ENCODE results near the gene EMILIN1. TPM values are rescaled to one million over a fixed set of nuclear protein-coding genes. Genes with fewer than 3 reads are reported as not detected.
"Not testable (repeated sequence)": the region's sequence is repeated elsewhere in the genome, so short reads cannot be mapped to it uniquely, and the experiment has no call there.

EMILIN1 gene
- total RNA-seq, 1 experiment from 2014 or later: 31.0 TPM

DNA sequence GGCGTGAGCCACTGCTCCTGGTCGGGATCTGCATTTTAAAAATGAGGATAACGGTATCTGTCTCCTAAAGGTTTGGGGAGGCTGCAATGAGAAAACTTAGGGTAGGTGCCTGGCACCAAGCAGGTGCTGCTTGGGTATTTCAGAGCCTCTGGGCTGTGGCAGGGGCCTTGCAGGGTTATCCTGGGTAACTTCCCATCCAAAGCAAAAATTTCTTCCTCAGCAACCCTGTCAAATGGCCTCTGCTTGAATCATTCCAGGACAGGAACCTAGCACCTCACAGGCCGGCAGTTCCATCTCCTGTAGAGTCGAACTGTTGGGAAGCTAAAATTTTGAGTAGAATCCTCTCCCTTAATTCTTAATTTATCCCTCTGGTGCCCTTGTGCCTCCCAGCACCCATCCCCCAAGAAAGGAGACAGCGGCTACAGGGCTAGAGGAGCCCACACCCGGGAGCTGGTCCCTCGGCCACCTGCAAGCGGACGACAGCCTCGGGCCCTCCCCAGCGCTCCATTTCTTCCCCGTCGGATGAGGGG lies 39.6 kb downstream of the EMILIN1 start:
- BruUV-seq (replicated peaks): no TSS peak
- ChIA-PET CTCF (interaction anchor here (0.6 kb wide), 1 partner anchor 55 kb away, joined by 3 read pairs; no protein-coding TSS in a partner anchor), POLR2A (ENCODE audit: low non-redundant PET) (interaction anchor here (0.6 kb wide), 1 partner anchor 1206 kb away, joined by 8 read pairs; no protein-coding TSS in a partner anchor)
- Histone ChIP-seq H3K27me3 (replicated peaks; ENCODE audit: insufficient read depth, low read depth, low read length, poor library complexity) (peaks cover 8% of the 10 kb centered on the region), H3K27ac (ENCODE audit: low read depth, low read length, poor library complexity, severe bottlenecking) (peak overlapping the region; percentile 19), H3K36me3 (ENCODE audit: insufficient read depth, low read length, poor library complexity, severe bottlenecking) (no peaks in the 10 kb centered on the region), H3K4me3 (ENCODE audit: low read depth, low read length, poor library complexity, severe bottlenecking) (peak overlapping the region; percentile 67), H3K9me3 (ENCODE audit: low read depth, low read length, poor library complexity, severe bottlenecking) (no peaks in the 10 kb centered on the region), H3K4me1 (ENCODE audit: insufficient read depth, low read length, poor library complexity, severe bottlenecking) (peaks cover 5% of the 10 kb centered on the region)
- TF ChIP-seq, protein P1, sequence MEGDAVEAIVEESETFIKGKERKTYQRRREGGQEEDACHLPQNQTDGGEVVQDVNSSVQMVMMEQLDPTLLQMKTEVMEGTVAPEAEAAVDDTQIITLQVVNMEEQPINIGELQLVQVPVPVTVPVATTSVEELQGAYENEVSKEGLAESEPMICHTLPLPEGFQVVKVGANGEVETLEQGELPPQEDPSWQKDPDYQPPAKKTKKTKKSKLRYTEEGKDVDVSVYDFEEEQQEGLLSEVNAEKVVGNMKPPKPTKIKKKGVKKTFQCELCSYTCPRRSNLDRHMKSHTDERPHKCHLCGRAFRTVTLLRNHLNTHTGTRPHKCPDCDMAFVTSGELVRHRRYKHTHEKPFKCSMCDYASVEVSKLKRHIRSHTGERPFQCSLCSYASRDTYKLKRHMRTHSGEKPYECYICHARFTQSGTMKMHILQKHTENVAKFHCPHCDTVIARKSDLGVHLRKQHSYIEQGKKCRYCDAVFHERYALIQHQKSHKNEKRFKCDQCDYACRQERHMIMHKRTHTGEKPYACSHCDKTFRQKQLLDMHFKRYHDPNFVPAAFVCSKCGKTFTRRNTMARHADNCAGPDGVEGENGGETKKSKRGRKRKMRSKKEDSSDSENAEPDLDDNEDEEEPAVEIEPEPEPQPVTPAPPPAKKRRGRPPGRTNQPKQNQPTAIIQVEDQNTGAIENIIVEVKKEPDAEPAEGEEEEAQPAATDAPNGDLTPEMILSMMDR (conservative IDR thresholded peaks at IDR 0.05; ENCODE audit: low read depth, low read length): no peak
- no peak for TF ChIP-seq EZH2 (IDR thresholded peaks at IDR 0.05; ENCODE audit: borderline replicate concordance, low read depth, low read length, poor library complexity, severe bottlenecking)
- DNase-seq (ENCODE audit: low spot score): no peak
- intact Hi-C loops (cut with micrococcal nuclease; ENCODE audit: unreplicated experiment): loop anchor here (2.0 kb wide), 1 partner anchor 35 kb away; no protein-coding TSS in a partner anchor

DNA sequence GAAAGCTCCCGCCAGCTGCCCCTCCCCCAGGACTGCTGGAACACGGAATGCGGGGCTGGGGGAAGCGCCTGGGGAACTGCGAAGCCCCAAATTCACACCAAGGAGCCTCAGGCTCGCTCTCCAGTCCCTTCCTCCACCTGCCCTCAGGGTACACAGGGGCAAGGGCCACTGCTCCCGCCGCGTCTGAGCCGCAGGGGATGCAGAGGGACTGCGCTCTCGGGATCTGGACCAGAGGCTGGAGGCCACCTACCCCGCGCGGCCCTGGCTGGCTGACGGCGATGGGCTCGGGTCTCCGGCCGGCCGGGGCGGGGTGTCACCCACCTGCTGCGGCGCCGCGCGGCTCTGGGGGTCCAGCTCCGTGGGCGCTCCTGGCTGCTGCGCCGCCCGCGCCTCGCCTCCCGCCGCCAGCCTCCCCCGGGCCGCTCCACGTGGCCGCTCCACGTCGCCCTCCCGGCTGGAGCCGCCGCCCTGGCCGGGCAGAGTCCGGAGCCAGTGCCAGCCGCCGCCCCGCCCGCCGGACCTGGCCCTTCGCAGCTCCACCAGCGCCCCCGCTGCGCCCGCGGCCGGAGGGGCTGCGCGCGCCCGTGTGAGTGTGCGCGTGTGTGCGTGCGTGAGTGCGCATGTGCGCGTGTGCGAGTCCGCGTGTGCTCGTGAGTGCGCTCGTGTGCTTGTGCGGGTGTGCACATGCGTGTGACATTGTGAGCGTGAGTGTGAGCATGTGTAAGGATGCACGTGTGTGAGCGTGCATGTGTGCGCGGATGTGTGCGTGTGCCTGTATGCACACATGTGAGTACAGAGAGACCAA lies 40.3 kb downstream of the EMILIN1 start, which contains the start of gene CGREF1:
CGREF1 (minus strand) TSS at position 604 of the 805 bp plus-strand sequence. CDS start 14,762 bp downstream, outside the sequence.
- Histone ChIP-seq H3K9me3 (ENCODE audit: low read depth, low read length, poor library complexity, severe bottlenecking) (no peaks in the 10 kb centered on the region), H3K4me3 (ENCODE audit: low read depth, low read length, poor library complexity, severe bottlenecking) (peak within 1 kb of the TSS; percentile 67), H3K36me3 (ENCODE audit: insufficient read depth, low read length, poor library complexity, severe bottlenecking) (no peaks in the 10 kb centered on the region), H3K27me3 (replicated peaks; ENCODE audit: insufficient read depth, low read depth, low read length, poor library complexity) (peaks cover 11% of the 10 kb centered on the region), H3K27ac (ENCODE audit: low read depth, low read length, poor library complexity, severe bottlenecking) (peak within 1 kb of the TSS; percentile 19), H3K4me1 (ENCODE audit: insufficient read depth, low read length, poor library complexity, severe bottlenecking) (peaks cover 5% of the 10 kb centered on the region)
- BruUV-seq (replicated peaks): no TSS peak
- TF ChIP-seq EZH2 (IDR thresholded peaks at IDR 0.05; ENCODE audit: borderline replicate concordance, low read depth, low read length, poor library complexity, severe bottlenecking): no peak
- TF ChIP-seq, protein P1 (conservative IDR thresholded peaks at IDR 0.05; ENCODE audit: low read depth, low read length): no peak
- DNase-seq (ENCODE audit: low spot score): peak; percentile 37
- intact Hi-C loops (cut with micrococcal nuclease; ENCODE audit: unreplicated experiment): loop anchor here (2.0 kb wide), 1 partner anchor 34 kb away; no protein-coding TSS in a partner anchor
- ChIA-PET POLR2A (ENCODE audit: low non-redundant PET) (no interaction called here), CTCF (interaction anchor here (0.6 kb wide), 1 partner anchor 56 kb away, joined by 3 read pairs; no protein-coding TSS in a partner anchor)

DNA sequence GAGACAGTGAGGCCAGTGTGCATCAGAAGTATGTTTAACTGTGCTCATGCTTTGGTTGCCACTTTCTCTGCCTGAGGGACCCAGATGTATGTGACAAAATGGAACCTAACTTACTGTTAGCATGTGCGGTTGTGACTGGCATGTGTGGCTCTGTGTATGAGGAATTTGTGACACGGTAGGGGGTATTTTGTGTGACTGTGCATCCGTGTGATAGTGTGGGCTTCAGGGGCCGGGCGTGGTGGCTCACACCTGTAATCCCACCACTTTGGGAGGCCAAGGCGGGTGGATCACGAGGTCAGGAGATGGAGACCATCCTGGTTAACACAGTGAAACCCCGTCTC lies 40.9 kb downstream of the EMILIN1 start:
- H3K9me3 ChIP-seq (ENCODE audit: low read depth, low read length, poor library complexity, severe bottlenecking); H3K36me3 ChIP-seq (ENCODE audit: insufficient read depth, low read length, poor library complexity, severe bottlenecking); H3K27ac ChIP-seq (ENCODE audit: low read depth, low read length, poor library complexity, severe bottlenecking); POLR2A ChIA-PET (ENCODE audit: low non-redundant PET); BruUV-seq (replicated peaks); DNase-seq (ENCODE audit: low spot score); CTCF ChIA-PET: not testable (repeated sequence)
- peak overlapping the region; percentile 67 for H3K4me3 ChIP-seq (ENCODE audit: low read depth, low read length, poor library complexity, severe bottlenecking)
- intact Hi-C loops (cut with micrococcal nuclease; ENCODE audit: unreplicated experiment): loop anchor here (2.0 kb wide), 1 partner anchor 34 kb away; no protein-coding TSS in a partner anchor
- H3K27me3 ChIP-seq (replicated peaks; ENCODE audit: insufficient read depth, low read depth, low read length, poor library complexity): peaks cover 11% of the 10 kb centered on the region
- H3K4me1 ChIP-seq (ENCODE audit: insufficient read depth, low read length, poor library complexity, severe bottlenecking): peaks cover 11% of the 10 kb centered on the region
